Measurements from ENCODE around the gene IL23A. TPM values are rescaled to one million over a fixed set of nuclear protein-coding genes. Genes with fewer than 3 reads are reported as not detected.

The IL23A gene
- total RNA-seq, 3 donors from 2014 or later (not counting 1 experiment from before 2014, with no cell fraction given), result 1.8 to 2.7 (median 2.2) TPM

DNA sequence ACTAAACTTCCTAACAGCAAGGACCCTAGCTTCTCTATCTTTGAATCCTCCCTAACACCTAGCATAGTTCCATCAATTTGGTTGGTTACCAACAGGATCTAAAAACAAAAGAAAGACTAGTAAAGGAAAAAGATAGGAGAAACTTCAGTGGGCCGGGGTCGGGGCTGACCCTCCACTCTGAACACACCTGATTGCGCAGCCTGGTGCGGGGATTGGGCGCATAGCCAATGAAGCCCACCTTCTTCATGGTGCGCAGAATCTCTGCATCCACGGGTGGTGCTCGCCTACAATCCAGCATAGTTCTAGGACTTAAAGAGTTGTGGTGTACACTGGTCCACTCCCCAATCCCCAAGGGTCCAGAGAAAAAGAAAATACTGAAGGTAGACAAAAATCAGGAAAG, 12.6 kb upstream of the IL23A start:
- H3K4me1 ChIP-seq (ENCODE audit: control insufficient read depth, insufficient read depth, low read length), result no peaks in the 10 kb centered on the region
- H3K27ac ChIP-seq (ENCODE audit: low read length), result no peak overlapping the region
- H3K36me3 ChIP-seq (ENCODE audit: control insufficient read depth, insufficient read depth, low read length), result peaks cover 59% of the 10 kb centered on the region
- no peaks in the 10 kb centered on the region for H3K9me3 ChIP-seq (ENCODE audit: control insufficient read depth, insufficient read depth, low read length)
- DNase-seq, result no peak
- no peaks in the 10 kb centered on the region for H3K27me3 ChIP-seq (ENCODE audit: control insufficient read depth, insufficient read depth, low read length)
- Mint-ChIP-seq H3K9me3 (no peaks in the 10 kb centered on the region), H3K4me1 (peaks cover 0 to 1% of the 10 kb centered on the region in 2 donors), H3K4me3 (no peak overlapping the region), H3K27me3 (ENCODE audit: low read depth in 2 of 2) (no peaks in the 10 kb centered on the region), H3K36me3 (peaks cover 26% of the 10 kb centered on the region), H3K27ac (no peak overlapping the region)
- no peak for ATAC-seq
- H3K4me3 ChIP-seq (ENCODE audit: low read length), result no peak overlapping the region
- over 99% methylated on average over 8 of the region's 8 CpGs for WGBS (ENCODE audit: insufficient coverage)
- TF ChIP-seq CTCF (IDR thresholded peaks at IDR 0.05), result no peak
- intact Hi-C loops (cut with micrococcal nuclease), result no loop called here

DNA sequence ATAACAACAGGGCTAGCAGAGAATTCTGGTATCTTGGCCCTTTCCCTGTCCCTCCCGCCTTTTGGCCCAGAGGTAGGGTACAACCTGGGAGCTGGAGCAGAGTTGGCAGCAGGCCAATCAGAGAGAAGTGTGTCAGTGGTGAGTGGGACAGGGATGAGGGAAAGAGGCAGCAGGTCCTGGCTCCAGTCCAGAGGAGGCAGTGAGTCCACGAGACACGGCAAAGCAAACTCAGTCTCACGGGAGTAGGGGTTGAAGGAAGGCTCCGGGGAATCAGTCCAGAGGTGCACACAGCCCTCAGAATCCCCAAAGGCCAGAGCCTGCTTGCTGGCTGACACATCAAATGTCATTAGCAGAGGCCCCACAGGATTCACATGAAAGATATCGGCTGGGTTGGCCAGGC, 12.2 kb upstream of the IL23A start:
- Mint-ChIP-seq H3K9me3 (no peaks in the 10 kb centered on the region), H3K4me1 (peaks cover 0 to 5% of the 10 kb centered on the region in 2 donors), H3K4me3 (no peak overlapping the region), H3K27ac (no peak overlapping the region), H3K27me3 (ENCODE audit: low read depth in 2 of 2) (no peaks in the 10 kb centered on the region), H3K36me3 (peaks cover 26% of the 10 kb centered on the region)
- Histone ChIP-seq H3K36me3 (ENCODE audit: control insufficient read depth, insufficient read depth, low read length) (peaks cover 59% of the 10 kb centered on the region), H3K4me3 (ENCODE audit: low read length) (no peak overlapping the region), H3K27ac (ENCODE audit: low read length) (no peak overlapping the region), H3K9me3 (ENCODE audit: control insufficient read depth, insufficient read depth, low read length) (no peaks in the 10 kb centered on the region), H3K4me1 (ENCODE audit: control insufficient read depth, insufficient read depth, low read length) (no peaks in the 10 kb centered on the region), H3K27me3 (ENCODE audit: control insufficient read depth, insufficient read depth, low read length) (no peaks in the 10 kb centered on the region)
- DNase-seq (no peak), ATAC-seq (no peak)
- no peak for TF ChIP-seq CTCF (IDR thresholded peaks at IDR 0.05)
- WGBS (ENCODE audit: insufficient coverage), result 89% methylated on average over 6 of the region's 6 CpGs
- intact Hi-C loops (cut with micrococcal nuclease), result no loop called here

GRCh38 chr12:56330936-56331490, 7.7 kb upstream of the IL23A start:
- Mint-ChIP-seq H3K27me3 (ENCODE audit: low read depth in 2 of 2) (no peaks in the 10 kb centered on the region), H3K27ac (peak overlapping the region; percentile 99), H3K36me3 (peaks cover 11% of the 10 kb centered on the region), H3K4me3 (no peak overlapping the region), H3K4me1 (peaks cover 19 to 27% of the 10 kb centered on the region in 2 donors), H3K9me3 (no peaks in the 10 kb centered on the region)
- DNase-seq (no peak), ATAC-seq (no peak)
- intact Hi-C loops (cut with micrococcal nuclease), result loop anchor here (5.0 kb wide), 1 partner anchor 136 kb away; the partner anchor contains the start of gene SPRYD4
- Histone ChIP-seq H3K27ac (ENCODE audit: low read length) (no peak overlapping the region), H3K9me3 (ENCODE audit: control insufficient read depth, insufficient read depth, low read length) (no peaks in the 10 kb centered on the region), H3K4me1 (ENCODE audit: control insufficient read depth, insufficient read depth, low read length) (peaks cover 21% of the 10 kb centered on the region), H3K36me3 (ENCODE audit: control insufficient read depth, insufficient read depth, low read length) (peaks cover 22% of the 10 kb centered on the region), H3K27me3 (ENCODE audit: control insufficient read depth, insufficient read depth, low read length) (no peaks in the 10 kb centered on the region), H3K4me3 (ENCODE audit: low read length) (no peak overlapping the region)
- WGBS (ENCODE audit: insufficient coverage), result 99% methylated on average over 5 of the region's 7 CpGs
- TF ChIP-seq CTCF (IDR thresholded peaks at IDR 0.05), result no peak

Data from natural killer cell (primary cell).